Neutrophil (primary cell): ENCODE measurements around the gene PLCG1.

Experiments used
- H3K27ac ChIP-seq: fragments of 200-600 bp; sonication (generic); 2 replicates; pipeline ENCODE4 v1.5.1; 2016; ENCODE audit warnings: mild to moderate bottlenecking, moderate library complexity
- H3K27me3 ChIP-seq: fragments of 200-600 bp; sonication (generic); 2 replicates; pipeline ENCODE4 v1.6.0; 2016; ENCODE audit warnings: mild to moderate bottlenecking
- H3K36me3 ChIP-seq: fragments of 200-600 bp; sonication (generic); 2 replicates; pipeline ENCODE4 v1.5.1; 2017
- H3K4me1 ChIP-seq, 2 experiments: fragments of 200-600 bp in 1 of 2; sonication (generic) in 1 of 2; 1 replicate in 1 of 2; 2 replicates in 1 of 2; pipeline versions ENCODE4 v1.5.1 to v1.6.1; 2013 to 2016; ENCODE audit warnings: low read depth in 1 of 2, low read length in 1 of 2, mild to moderate bottlenecking in 1 of 2, moderate library complexity in 1 of 2; ENCODE audit not compliant: control insufficient read depth in 1 of 2, insufficient read depth in 1 of 2
- H3K4me3 ChIP-seq, 2 experiments: fragments of 200-600 bp in 1 of 2; sonication (generic) in 1 of 2; 1 replicate in 1 of 2; 2 replicates in 1 of 2; pipeline ENCODE4 v1.5.1; 2013 to 2016; ENCODE audit warnings: low read depth in 1 of 2, low read length in 1 of 2, mild to moderate bottlenecking in 1 of 2, moderate library complexity in 1 of 2
- H3K9me3 ChIP-seq: fragments of 200-600 bp; sonication (generic); 2 replicates; pipeline ENCODE4 v1.5.1; 2016
- TF ChIP-seq, protein P1 (sequence below): fragments of 200-600 bp; sonication (generic); IDR thresholded peaks from 2 replicates; pipeline ENCODE4 v1.5.1; 2016; ENCODE audit warnings: antibody characterized with exemption

Gene PLCG1

DNA sequence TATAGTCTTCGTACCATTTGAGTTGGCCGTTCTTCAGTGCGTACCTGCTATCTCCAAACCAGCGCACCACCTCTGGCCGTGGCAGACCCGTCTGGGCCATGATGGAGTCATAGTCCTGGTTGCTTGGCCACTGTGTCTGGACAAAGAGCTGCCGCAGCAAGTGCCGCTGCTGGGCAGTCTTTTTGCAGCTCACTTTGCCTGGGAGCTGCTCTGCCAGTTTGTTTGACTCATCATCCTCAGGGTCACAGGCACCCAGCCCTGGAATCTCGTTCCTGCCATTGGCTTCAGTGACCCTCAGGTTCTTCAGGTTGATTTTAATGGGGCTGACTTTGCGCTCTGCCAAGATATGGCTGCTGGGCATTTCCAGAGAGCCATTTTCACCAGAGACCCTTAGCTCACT is 65.1 kb downstream of the PLCG1 start:
- no peaks in the 10 kb centered on the region for H3K4me1 ChIP-seq
- H3K36me3 ChIP-seq, result no peaks in the 10 kb centered on the region
- no peaks in the 10 kb centered on the region for H3K9me3 ChIP-seq
- H3K27me3 ChIP-seq, result no peaks in the 10 kb centered on the region
- TF ChIP-seq, protein P1, sequence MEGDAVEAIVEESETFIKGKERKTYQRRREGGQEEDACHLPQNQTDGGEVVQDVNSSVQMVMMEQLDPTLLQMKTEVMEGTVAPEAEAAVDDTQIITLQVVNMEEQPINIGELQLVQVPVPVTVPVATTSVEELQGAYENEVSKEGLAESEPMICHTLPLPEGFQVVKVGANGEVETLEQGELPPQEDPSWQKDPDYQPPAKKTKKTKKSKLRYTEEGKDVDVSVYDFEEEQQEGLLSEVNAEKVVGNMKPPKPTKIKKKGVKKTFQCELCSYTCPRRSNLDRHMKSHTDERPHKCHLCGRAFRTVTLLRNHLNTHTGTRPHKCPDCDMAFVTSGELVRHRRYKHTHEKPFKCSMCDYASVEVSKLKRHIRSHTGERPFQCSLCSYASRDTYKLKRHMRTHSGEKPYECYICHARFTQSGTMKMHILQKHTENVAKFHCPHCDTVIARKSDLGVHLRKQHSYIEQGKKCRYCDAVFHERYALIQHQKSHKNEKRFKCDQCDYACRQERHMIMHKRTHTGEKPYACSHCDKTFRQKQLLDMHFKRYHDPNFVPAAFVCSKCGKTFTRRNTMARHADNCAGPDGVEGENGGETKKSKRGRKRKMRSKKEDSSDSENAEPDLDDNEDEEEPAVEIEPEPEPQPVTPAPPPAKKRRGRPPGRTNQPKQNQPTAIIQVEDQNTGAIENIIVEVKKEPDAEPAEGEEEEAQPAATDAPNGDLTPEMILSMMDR, result no peak
- no peak overlapping the region for H3K4me3 ChIP-seq
- no peak overlapping the region for H3K27ac ChIP-seq

DNA sequence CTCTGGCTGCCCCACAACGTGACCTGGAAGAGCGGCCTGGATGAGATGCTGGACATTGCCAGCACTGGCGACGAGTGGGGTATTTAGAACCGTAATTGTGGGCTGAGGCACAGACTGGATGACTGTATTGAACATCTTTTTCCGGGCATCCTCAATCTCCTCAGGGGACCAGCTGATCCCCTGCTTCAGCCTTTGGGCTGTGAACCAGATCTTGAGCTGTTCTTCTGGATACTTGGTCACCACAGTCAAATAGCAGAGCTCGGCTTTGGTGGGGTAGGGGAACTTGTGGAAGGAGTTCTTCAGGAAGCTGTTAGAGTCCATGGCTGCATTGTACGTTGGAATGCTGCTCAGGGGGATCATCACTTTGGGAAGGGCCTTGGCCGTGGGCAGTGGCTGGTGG is 66.3 kb downstream of the PLCG1 start:
- Histone ChIP-seq H3K27ac (no peak overlapping the region), H3K27me3 (no peaks in the 10 kb centered on the region), H3K4me1 (no peaks in the 10 kb centered on the region), H3K4me3 (no peak overlapping the region), H3K36me3 (no peaks in the 10 kb centered on the region), H3K9me3 (no peaks in the 10 kb centered on the region)
- TF ChIP-seq, protein P1, result no peak

- Histone ChIP-seq H3K36me3 (no peaks in the 10 kb centered on the region), H3K9me3 (no peaks in the 10 kb centered on the region), H3K4me1 (no peaks in the 10 kb centered on the region), H3K4me3 (no peak overlapping the region), H3K27me3 (no peaks in the 10 kb centered on the region), H3K27ac (no peak overlapping the region)
- TF ChIP-seq, protein P1, result no peak
These were observed 67.2 kb downstream of the PLCG1 start for GRCh38 chr20:41204304-41205265.

DNA sequence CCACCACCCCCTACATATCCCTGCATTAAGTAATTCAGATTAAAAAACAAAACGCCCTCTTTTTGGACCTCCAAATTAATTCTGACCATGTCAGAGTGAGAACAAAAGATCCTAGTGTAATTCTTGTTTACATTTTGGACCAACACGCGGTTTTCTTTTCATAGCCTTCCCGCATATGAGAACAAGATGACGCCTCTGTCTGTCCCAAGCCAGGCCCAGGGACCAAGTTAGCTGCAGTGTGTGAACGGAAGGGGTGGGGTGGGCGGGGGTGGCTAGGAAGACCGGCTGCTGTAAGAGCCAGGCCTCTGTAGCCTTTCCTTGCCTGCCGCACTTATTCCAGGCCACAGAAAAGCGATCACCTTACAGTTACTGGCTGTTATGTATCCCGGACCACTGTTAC is 68.0 kb downstream of the PLCG1 start:
- no peak overlapping the region for H3K4me3 ChIP-seq

DNA sequence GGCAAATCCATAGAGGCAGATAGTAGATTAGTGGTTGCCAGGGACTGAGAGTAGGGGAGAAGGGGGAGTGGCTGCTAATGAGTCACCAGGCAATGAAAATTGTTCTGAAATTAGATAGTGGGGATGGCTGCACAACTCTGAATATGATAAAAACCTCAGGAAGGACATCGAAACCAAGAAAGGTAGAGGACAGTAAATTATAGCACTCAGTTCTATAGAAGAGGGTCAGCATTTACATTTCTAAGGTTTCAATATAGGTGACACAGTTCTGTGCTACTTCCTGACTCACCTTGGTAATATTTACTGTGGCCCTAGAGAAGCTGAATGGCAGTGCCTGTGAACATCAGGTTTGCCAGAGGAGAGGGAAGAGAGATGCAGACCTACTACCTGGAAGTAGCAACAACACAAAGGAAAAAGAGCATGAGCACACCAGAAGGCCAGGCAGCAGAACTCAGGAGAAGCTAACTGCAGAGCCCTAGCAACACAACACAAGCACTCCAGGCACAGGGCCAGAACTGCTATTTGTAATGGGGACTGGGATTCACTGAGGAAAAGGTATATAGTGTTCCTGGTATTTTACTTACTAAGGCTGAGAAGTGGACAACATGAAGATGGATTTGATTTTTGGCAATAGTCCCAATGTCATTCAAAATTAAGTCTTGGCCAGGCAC is 75.9 kb downstream of the PLCG1 start:
- Histone ChIP-seq H3K36me3 (no peaks in the 10 kb centered on the region), H3K4me3 (no peak overlapping the region), H3K4me1 (no peaks in the 10 kb centered on the region), H3K27ac (no peak overlapping the region), H3K9me3 (no peaks in the 10 kb centered on the region), H3K27me3 (no peaks in the 10 kb centered on the region)
- TF ChIP-seq, protein P1, result no peak

More for the DNA sequence above, 68.0 kb downstream of the PLCG1 start:
- H3K9me3 ChIP-seq, result no peaks in the 10 kb centered on the region
- TF ChIP-seq, protein P1, result no peak
- H3K4me1 ChIP-seq, result no peaks in the 10 kb centered on the region
- H3K36me3 ChIP-seq, result no peaks in the 10 kb centered on the region
- no peaks in the 10 kb centered on the region for H3K27me3 ChIP-seq
- H3K27ac ChIP-seq, result no peak overlapping the region
